ENCODE data around the gene TPM4. TPM values are rescaled to one million over a fixed set of nuclear protein-coding genes. Genes with fewer than 3 reads are reported as not detected.

Gene TPM4
- total and polyA plus RNA-seq, 7 donors: 24.3 to 57.3 (median 40.8) TPM

GRCh38 chr19:16033721-16034120 is 42.6 kb upstream of the TPM4 start:
- 59 to 78% (median 61%) methylated on average over 2 of the region's 2 CpGs for WGBS, 3 donors
- Histone ChIP-seq H3K36me3 (ENCODE audit: insufficient read depth in 1 of 2, low read depth in 1 of 2) (no peaks in the 10 kb centered on the region), H3K4me1 (no peaks in the 10 kb centered on the region), H3K4me3 (no peak overlapping the region), H3K27ac (no peak overlapping the region), H3K27me3 (ENCODE audit: insufficient read depth in 3 of 3, low read length in 2 of 3) (peaks cover 0 to 5% (median 0%) of the 10 kb centered on the region in 3 donors), H3K9me3 (no peaks in the 10 kb centered on the region)
- intact Hi-C loops (cut with DNase I): no loop called here
- ATAC-seq (no peak), DNase-seq (no peak)
- TF ChIP-seq CTCF (IDR thresholded peaks at IDR 0.05): no peak

GRCh38 chr19:16034180-16034579 is 42.1 kb upstream of the TPM4 start:
- TF ChIP-seq CTCF (IDR thresholded peaks at IDR 0.05): no peak
- no peak for ATAC-seq
- WGBS, 3 donors: 79 to 85% (median 83%) methylated on average over 6 to 7 of the region's 7 CpGs
- Histone ChIP-seq H3K9me3 (no peaks in the 10 kb centered on the region), H3K27ac (no peak overlapping the region), H3K4me1 (no peaks in the 10 kb centered on the region), H3K27me3 (ENCODE audit: insufficient read depth in 3 of 3, low read length in 2 of 3) (peaks cover 0 to 5% (median 0%) of the 10 kb centered on the region in 3 donors), H3K4me3 (no peak overlapping the region), H3K36me3 (ENCODE audit: insufficient read depth in 1 of 2, low read depth in 1 of 2) (no peaks in the 10 kb centered on the region)
- no peak for DNase-seq
- intact Hi-C loops (cut with DNase I): no loop called here

- WGBS, 3 donors: 65 to 77% (median 74%) methylated on average over 17 of the region's 17 CpGs
- ATAC-seq (no peak), DNase-seq (no peak)
- H3K36me3 ChIP-seq (ENCODE audit: insufficient read depth in 1 of 2, low read depth in 1 of 2): no peaks in the 10 kb centered on the region
- TF ChIP-seq CTCF (IDR thresholded peaks at IDR 0.05): no peak
- H3K4me1 ChIP-seq: no peaks in the 10 kb centered on the region
- intact Hi-C loops (cut with DNase I): no loop called here
- no peak overlapping the region for H3K27ac ChIP-seq
- H3K9me3 ChIP-seq: no peaks in the 10 kb centered on the region
- H3K4me3 ChIP-seq: no peak overlapping the region
- peaks cover 0 to 5% (median 0%) of the 10 kb centered on the region in 3 donors for H3K27me3 ChIP-seq (ENCODE audit: insufficient read depth in 3 of 3, low read length in 2 of 3)
Measured at GRCh38 chr19:16034958-16035560, 41.2 kb upstream of the TPM4 start.

DNA sequence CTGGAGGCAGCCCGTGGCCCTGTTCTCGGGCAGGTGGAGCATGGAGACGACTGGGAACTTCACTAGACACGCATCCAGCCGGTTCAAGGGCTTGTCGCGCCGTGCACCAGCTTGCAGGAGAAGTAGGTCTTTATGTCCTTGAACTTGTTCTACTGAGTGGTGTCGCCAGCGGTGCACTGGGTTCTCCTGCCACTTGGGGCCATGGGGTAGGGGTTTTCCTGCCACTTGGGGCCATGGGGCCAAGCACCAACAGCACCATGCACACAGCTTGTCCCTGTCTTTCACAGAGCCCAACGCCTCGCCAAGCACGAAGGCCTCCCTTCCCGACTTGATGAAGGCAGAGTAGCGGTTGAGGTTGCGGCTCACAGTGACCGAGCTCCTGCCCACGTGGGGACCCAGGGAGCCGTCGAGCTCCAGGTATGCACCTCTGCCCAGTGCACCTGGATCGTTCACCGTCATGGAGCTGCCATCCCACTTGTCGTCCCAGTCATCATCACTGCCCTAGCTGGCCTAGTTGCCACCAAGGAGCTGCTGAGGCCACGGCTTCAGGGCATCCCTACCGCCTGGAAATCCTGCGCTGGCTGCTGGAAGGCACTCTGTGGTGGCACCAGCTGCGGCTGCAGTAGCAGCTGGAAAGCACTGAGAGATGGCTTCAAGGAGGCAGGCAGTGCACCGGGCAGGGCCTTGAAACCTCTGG is 40.5 kb upstream of the TPM4 start:
- DNase-seq (no peak), ATAC-seq (no peak)
- Histone ChIP-seq H3K4me3 (no peak overlapping the region), H3K4me1 (no peaks in the 10 kb centered on the region), H3K27ac (no peak overlapping the region), H3K9me3 (no peaks in the 10 kb centered on the region), H3K36me3 (ENCODE audit: insufficient read depth in 1 of 2, low read depth in 1 of 2) (no peaks in the 10 kb centered on the region), H3K27me3 (ENCODE audit: insufficient read depth in 3 of 3, low read length in 2 of 3) (peaks cover 0 to 5% (median 0%) of the 10 kb centered on the region in 3 donors)
- WGBS, 3 donors: 82 to 84% (median 82%) methylated on average over 28 of the region's 28 CpGs
- intact Hi-C loops (cut with DNase I): no loop called here
- no peak for TF ChIP-seq CTCF (IDR thresholded peaks at IDR 0.05)
